Measurements from ENCODE around the gene SERP2. TPM values are rescaled to one million over a fixed set of nuclear protein-coding genes. Genes with fewer than 3 reads are reported as not detected.

Gene SERP2
- total RNA-seq, 1 experiment from 2014 or later = not detected

DNA sequence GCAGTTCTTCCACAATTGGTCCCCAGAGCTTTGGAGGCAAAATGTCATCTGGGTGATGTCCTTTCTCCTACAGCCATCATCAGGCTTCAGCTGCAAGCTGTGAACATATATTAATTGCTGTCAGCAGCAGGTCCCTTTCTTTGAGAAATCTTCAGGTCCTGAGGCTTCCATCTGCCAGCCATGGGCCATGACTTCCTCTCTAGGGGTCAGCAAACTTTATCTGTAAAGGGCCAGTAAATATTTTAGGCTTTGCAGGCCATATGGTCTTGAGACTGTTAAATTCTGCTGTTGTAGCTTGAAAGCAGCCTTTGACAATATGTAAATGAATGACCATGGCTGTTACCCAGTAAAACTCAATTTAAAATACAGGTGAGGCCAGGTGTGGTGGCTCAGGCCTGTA is 27.1 kb downstream of the SERP2 start:
- intact Hi-C loops (cut with micrococcal nuclease) = no loop called here
- Mint-ChIP-seq H3K4me1 (ENCODE audit: insufficient read depth, unreplicated experiment) (no peaks in the 10 kb centered on the region), H3K27ac (ENCODE audit: low read depth, unreplicated experiment) (no peak overlapping the region), H3K4me3 (ENCODE audit: unreplicated experiment) (no peak overlapping the region), H3K36me3 (ENCODE audit: insufficient read depth, unreplicated experiment) (no peaks in the 10 kb centered on the region), H3K9me3 (ENCODE audit: unreplicated experiment) (no peaks in the 10 kb centered on the region), H3K27me3 (ENCODE audit: insufficient read depth, unreplicated experiment) (no peaks in the 10 kb centered on the region)
- CTCF ChIA-PET = no interaction called here
- TF ChIP-seq, protein P1, sequence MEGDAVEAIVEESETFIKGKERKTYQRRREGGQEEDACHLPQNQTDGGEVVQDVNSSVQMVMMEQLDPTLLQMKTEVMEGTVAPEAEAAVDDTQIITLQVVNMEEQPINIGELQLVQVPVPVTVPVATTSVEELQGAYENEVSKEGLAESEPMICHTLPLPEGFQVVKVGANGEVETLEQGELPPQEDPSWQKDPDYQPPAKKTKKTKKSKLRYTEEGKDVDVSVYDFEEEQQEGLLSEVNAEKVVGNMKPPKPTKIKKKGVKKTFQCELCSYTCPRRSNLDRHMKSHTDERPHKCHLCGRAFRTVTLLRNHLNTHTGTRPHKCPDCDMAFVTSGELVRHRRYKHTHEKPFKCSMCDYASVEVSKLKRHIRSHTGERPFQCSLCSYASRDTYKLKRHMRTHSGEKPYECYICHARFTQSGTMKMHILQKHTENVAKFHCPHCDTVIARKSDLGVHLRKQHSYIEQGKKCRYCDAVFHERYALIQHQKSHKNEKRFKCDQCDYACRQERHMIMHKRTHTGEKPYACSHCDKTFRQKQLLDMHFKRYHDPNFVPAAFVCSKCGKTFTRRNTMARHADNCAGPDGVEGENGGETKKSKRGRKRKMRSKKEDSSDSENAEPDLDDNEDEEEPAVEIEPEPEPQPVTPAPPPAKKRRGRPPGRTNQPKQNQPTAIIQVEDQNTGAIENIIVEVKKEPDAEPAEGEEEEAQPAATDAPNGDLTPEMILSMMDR (IDR thresholded peaks at IDR 0.05; ENCODE audit: unreplicated experiment) = no peak
- no peak for DNase-seq (ENCODE audit: unreplicated experiment)
- POLR2A ChIA-PET = interaction anchor here (1.0 kb wide), 1 partner anchor 35 kb away, joined by 5 read pairs; no protein-coding TSS in a partner anchor
- no TSS peak for BruUV-seq (replicated peaks)

DNA sequence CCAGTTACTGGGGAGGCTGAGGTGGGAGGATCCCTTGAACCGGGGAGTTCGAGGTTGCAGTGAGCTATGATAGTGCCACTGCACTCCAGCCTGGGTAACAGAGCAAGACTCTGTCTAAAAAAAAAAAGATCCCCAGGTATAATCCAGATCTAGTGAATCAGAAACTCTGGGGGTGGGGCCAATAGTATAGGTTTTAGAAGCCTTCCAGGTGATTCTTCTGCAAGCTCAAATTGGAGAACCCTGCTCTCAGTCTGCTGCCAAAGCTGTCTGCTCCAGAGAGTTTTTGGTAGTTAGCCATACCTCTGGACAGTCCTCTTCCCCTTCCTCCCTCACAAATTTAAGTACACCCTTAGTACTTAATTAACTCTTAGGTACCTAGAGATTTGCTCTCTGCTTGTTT is 28.0 kb downstream of the SERP2 start:
- ChIA-PET CTCF (no interaction called here), POLR2A (interaction anchor here (1.0 kb wide), 1 partner anchor 34 kb away, joined by 5 read pairs; no protein-coding TSS in a partner anchor)
- no peak overlapping the region for H3K27ac Mint-ChIP-seq (ENCODE audit: low read depth, unreplicated experiment)
- H3K36me3 Mint-ChIP-seq (ENCODE audit: insufficient read depth, unreplicated experiment) = no peaks in the 10 kb centered on the region
- BruUV-seq (replicated peaks) = no TSS peak
- no peak for DNase-seq (ENCODE audit: unreplicated experiment)
- H3K4me1 Mint-ChIP-seq (ENCODE audit: insufficient read depth, unreplicated experiment) = no peaks in the 10 kb centered on the region
- no peaks in the 10 kb centered on the region for H3K27me3 Mint-ChIP-seq (ENCODE audit: insufficient read depth, unreplicated experiment)
- intact Hi-C loops (cut with micrococcal nuclease) = no loop called here
- no peaks in the 10 kb centered on the region for H3K9me3 Mint-ChIP-seq (ENCODE audit: unreplicated experiment)
- no peak overlapping the region for H3K4me3 Mint-ChIP-seq (ENCODE audit: unreplicated experiment)
- TF ChIP-seq, protein P1 (IDR thresholded peaks at IDR 0.05; ENCODE audit: unreplicated experiment) = no peak

DNA sequence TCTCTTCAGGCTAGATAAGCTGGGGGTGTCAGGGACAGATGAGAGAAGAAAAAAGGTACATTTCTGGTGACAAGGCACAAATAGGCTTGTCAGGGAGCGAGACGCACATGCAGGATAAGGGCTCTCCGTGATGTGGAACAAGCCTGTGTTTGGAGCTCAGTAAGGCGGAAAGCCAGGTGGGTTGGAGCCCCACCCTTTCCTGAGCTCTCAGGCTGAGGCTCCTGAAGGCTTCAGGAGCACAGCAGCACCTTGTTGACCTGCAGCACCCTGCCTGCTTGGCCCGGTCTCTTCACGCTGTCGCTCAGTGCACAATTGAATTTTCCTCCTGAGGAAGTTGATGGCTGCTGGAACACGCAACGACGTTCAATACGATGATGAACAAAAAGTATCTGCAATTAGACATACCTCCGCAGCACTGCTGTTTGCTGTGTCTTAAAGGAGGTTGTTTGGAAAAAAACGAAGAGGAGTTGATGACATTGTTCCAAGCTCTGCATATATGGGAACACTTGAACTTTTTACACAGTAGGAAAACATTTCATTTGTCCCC is 29.3 kb downstream of the SERP2 start:
- no peaks in the 10 kb centered on the region for H3K4me1 Mint-ChIP-seq (ENCODE audit: insufficient read depth, unreplicated experiment)
- H3K27me3 Mint-ChIP-seq (ENCODE audit: insufficient read depth, unreplicated experiment) = no peaks in the 10 kb centered on the region
- no TSS peak for BruUV-seq (replicated peaks)
- no peak overlapping the region for H3K4me3 Mint-ChIP-seq (ENCODE audit: unreplicated experiment)
- intact Hi-C loops (cut with micrococcal nuclease) = no loop called here
- DNase-seq (ENCODE audit: unreplicated experiment) = no peak
- ChIA-PET CTCF (no interaction called here), POLR2A (interaction anchor here (0.9 to 1.4 kb wide), 3 partner anchors 34 to 71 kb away, joined by 3 to 4 read pairs (median 3); no protein-coding TSS in a partner anchor)
- TF ChIP-seq, protein P1 (IDR thresholded peaks at IDR 0.05; ENCODE audit: unreplicated experiment) = no peak
- no peaks in the 10 kb centered on the region for H3K9me3 Mint-ChIP-seq (ENCODE audit: unreplicated experiment)
- no peak overlapping the region for H3K27ac Mint-ChIP-seq (ENCODE audit: low read depth, unreplicated experiment)
- H3K36me3 Mint-ChIP-seq (ENCODE audit: insufficient read depth, unreplicated experiment) = no peaks in the 10 kb centered on the region

DNA sequence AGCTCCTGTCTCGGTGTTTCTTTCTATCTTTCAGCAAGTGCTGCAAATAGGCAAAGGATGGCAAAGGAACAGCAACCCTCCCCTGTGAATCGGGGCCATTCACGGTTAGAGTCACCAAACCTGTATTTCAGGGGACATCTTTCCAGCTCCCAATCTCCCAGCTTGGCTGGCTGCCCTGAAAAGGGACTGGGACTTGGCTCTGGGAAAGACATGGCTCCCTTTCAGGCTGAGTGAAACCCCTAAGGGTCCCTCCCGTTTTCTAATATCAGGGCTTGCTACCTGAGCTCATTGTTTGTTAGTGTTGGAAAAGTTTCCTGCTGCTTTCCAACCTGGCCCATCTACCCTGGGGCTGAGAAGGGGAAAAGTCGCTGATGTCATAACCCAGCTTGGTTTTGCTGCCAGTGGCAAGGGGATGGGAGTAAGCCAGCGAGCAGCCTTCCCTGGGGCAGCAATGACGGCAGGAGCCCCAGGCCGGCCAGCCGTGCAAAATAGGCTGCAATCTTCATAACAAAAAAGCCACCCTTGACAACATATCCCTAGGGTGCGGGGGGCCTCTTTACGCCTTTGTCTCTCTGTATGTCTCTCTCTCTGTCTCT is 29.9 kb downstream of the SERP2 start:
- ChIA-PET POLR2A (interaction anchor here (0.7 to 1.4 kb wide), 3 partner anchors 33 to 44 kb away, joined by 3 read pairs; no protein-coding TSS in a partner anchor), CTCF (no interaction called here)
- TF ChIP-seq, protein P1 (IDR thresholded peaks at IDR 0.05; ENCODE audit: unreplicated experiment) = no peak
- no peak overlapping the region for H3K27ac Mint-ChIP-seq (ENCODE audit: low read depth, unreplicated experiment)
- no TSS peak for BruUV-seq (replicated peaks)
- H3K4me3 Mint-ChIP-seq (ENCODE audit: unreplicated experiment) = no peak overlapping the region
- DNase-seq (ENCODE audit: unreplicated experiment) = peak; percentile 7
- H3K36me3 Mint-ChIP-seq (ENCODE audit: insufficient read depth, unreplicated experiment) = no peaks in the 10 kb centered on the region
- intact Hi-C loops (cut with micrococcal nuclease) = no loop called here
- H3K9me3 Mint-ChIP-seq (ENCODE audit: unreplicated experiment) = no peaks in the 10 kb centered on the region
- no peaks in the 10 kb centered on the region for H3K4me1 Mint-ChIP-seq (ENCODE audit: insufficient read depth, unreplicated experiment)
- no peaks in the 10 kb centered on the region for H3K27me3 Mint-ChIP-seq (ENCODE audit: insufficient read depth, unreplicated experiment)
